Tibial artery (tissue), 4 donors: Measurements from ENCODE around the gene TIMM17B.

Experiments used
- DNase-seq, 2 donors: peaks; one replicate each; pipeline ENCODE4 v3.0.0-alpha.2; 2019
- H3K27ac ChIP-seq, 2 donors: fragments of 200-600 bp; sonication (generic) in 1 of 2; 1 replicate in 1 of 2; 2 replicates in 1 of 2; pipeline ENCODE4 v1.5.1; 2018 to 2019; ENCODE audit warnings: mild to moderate bottlenecking in 1 of 2
- H3K27me3 ChIP-seq, 2 donors: fragments of 200-600 bp; sonication (generic) in 1 of 2; one replicate each; pipeline versions ENCODE4 v1.5.1 to v1.6.0; 2016 to 2019
- H3K36me3 ChIP-seq, 3 donors: fragments of 200-600 bp; sonication (generic) in 2 of 3; one replicate each; pipeline ENCODE4 v1.5.1; 2016 to 2019; ENCODE audit warnings: mild to moderate bottlenecking in 2 of 3
- H3K4me1 ChIP-seq, 4 donors: fragments of 200-600 bp; sonication (generic) in 2 of 4; 1 replicate in 3 of 4; 2 replicates in 1 of 4; pipeline ENCODE4 v1.5.1; 2016 to 2019
- H3K4me3 ChIP-seq, 2 donors: fragments of 200-600 bp; sonication (generic) in 1 of 2; 1 replicate in 1 of 2; 2 replicates in 1 of 2; pipeline ENCODE4 v1.5.1; 2018 to 2019; ENCODE audit warnings: mild to moderate bottlenecking in 2 of 2
- H3K9me3 ChIP-seq, 3 donors: fragments of 200-600 bp; sonication (generic) in 1 of 3; one replicate each; pipeline ENCODE4 v1.5.1; 2016 to 2019
- intact Hi-C: fragments of 100-400 bp; cut with DNase I; formaldehyde crosslinking; loops from one replicate; pipeline ENCODE4 v1.15.0; 2023; ENCODE audit warnings: low total_unique reads
- TF ChIP-seq, protein P1 (sequence below), 2 experiments: fragments of 200-600 bp in 1 of 2; fragments of 450-650 bp in 1 of 2; IDR thresholded peaks; one replicate each; pipeline ENCODE4 v1.5.1; 2017 to 2019; ENCODE audit warnings: antibody characterized with exemption in 2 of 2, mild to moderate bottlenecking in 1 of 2, moderate library complexity in 1 of 2

TIMM17B gene

DNA sequence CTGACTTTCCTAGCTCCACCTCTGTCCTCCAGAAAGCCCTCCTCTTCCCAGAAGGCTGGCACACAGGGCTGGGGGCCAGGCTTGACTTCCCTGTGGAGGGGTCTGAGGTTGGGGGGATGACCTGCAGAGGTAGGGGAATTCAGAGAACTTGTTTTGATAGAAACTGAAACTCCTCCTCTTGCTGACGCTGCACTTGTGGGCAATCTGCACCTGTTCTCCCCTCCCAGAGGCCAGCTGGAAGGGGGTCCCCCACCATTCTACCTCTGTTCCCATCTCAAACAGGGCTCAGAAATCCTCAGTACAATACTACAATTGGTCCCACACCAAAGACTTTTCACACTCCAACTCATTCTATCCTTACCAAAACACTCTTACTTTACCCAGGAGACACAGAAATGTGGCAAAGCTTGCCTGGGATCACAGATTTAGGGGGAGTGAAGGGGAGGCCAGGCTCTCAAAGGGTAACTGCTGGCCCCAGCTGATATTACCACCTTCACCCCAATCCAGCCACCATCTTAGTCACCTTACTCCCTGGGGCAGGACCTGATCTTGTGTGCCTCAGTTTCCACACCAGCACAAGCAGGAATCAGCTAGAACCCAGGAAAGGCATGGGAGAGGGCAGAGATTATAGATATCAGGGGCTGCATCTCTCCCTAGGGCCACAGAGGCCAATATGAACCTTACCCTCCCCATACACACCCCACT, 41.3 kb upstream of the TIMM17B start:
- peaks cover 0 to 13% (median 5%) of the 10 kb centered on the region in 4 donors for H3K4me1 ChIP-seq
- no peak for DNase-seq
- no peaks in the 10 kb centered on the region for H3K27me3 ChIP-seq
- TF ChIP-seq, protein P1, sequence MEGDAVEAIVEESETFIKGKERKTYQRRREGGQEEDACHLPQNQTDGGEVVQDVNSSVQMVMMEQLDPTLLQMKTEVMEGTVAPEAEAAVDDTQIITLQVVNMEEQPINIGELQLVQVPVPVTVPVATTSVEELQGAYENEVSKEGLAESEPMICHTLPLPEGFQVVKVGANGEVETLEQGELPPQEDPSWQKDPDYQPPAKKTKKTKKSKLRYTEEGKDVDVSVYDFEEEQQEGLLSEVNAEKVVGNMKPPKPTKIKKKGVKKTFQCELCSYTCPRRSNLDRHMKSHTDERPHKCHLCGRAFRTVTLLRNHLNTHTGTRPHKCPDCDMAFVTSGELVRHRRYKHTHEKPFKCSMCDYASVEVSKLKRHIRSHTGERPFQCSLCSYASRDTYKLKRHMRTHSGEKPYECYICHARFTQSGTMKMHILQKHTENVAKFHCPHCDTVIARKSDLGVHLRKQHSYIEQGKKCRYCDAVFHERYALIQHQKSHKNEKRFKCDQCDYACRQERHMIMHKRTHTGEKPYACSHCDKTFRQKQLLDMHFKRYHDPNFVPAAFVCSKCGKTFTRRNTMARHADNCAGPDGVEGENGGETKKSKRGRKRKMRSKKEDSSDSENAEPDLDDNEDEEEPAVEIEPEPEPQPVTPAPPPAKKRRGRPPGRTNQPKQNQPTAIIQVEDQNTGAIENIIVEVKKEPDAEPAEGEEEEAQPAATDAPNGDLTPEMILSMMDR (IDR thresholded peaks at IDR 0.05), result no peak
- no peak overlapping the region for H3K27ac ChIP-seq
- H3K36me3 ChIP-seq, result peaks cover 2 to 39% (median 8%) of the 10 kb centered on the region in 3 donors
- no peaks in the 10 kb centered on the region for H3K9me3 ChIP-seq
- intact Hi-C loops, result no loop called here
- no peak overlapping the region for H3K4me3 ChIP-seq

DNA sequence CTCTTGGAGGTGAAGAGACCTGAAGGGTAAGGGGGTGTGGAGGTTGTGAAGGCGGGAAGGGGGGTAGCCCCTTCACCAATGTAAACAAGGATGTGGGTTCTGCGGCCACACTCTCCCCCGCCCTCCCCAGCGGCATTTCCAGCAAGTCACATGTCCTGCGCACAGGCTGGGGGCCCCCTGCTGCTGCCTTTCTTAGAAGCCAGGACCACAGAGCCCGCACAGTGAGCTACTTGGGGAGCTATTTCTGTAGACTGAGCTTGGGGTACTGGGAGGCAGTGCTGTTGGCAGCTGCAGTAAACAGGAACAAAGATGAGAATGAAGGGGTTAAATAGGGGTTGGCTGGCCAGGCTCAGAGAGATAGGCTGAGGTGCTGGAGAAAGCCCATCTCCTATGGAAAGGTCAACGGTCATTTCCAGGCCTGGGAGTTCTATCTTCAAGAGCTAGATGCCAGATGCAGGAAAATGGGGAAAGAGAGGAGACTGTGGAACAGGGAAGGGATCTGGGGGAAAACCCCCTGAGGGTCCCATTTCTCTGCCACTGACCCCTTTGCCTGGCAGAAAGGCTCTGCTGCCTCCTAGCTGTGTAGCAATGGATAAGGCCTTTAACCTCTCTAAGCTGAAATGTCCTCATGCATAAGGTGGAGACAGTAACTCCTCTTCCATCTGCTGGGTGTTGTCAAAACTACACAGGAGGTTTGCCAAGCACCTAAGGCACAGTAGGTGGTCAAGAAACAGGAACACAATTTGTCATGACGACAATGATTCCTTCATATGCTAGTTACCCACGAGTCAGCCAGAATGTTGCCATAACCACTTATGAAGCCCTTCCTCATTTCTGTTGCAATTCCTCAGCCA, 39.7 kb upstream of the TIMM17B start:
- intact Hi-C loops, result no loop called here
- H3K9me3 ChIP-seq, result peaks cover 0 to 9% (median 0%) of the 10 kb centered on the region in 3 donors

DNA sequence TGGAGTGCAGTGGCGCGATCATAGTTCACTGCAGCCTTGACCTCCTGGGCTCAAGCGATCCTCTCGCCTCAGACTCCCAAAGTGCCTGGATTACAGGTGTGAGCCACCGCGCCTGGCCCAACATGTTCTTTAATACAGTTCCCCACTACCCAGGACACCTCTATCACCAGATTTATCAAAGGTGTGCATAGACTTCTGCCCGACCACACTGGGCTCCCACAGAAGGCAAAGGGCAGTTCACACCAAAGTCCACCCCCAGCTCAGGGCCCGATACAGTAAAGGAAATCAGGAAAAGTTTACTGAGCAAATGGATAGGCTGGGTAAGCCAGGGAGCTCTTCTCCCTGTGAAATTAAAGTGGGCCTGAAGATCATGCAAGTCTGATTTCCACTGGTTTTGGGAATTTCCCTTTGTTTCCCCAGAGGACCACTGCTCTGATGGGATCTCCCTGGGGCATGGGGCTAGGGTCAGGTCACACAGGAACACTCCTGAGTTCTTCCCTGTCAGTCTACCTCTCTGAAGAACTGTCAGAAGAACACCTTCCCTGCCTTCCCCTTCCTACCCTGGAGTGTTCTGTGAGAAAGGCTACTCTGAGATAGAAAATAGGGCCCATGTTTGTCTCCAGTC, 39.0 kb upstream of the TIMM17B start:
- Histone ChIP-seq H3K27me3 (no peaks in the 10 kb centered on the region), H3K4me3 (no peak overlapping the region), H3K4me1 (peaks cover 0 to 13% (median 5%) of the 10 kb centered on the region in 4 donors), H3K27ac (no peak overlapping the region), H3K9me3 (peaks cover 0 to 10% (median 0%) of the 10 kb centered on the region in 3 donors), H3K36me3 (peaks cover 4 to 39% (median 13%) of the 10 kb centered on the region in 3 donors)
- TF ChIP-seq, protein P1 (IDR thresholded peaks at IDR 0.05), result no peak
- no peak for DNase-seq
- intact Hi-C loops, result no loop called here

More for the DNA sequence above, 39.7 kb upstream of the TIMM17B start:
- Histone ChIP-seq H3K27ac (no peak overlapping the region), H3K4me1 (peaks cover 0 to 13% (median 5%) of the 10 kb centered on the region in 4 donors), H3K36me3 (peaks cover 4 to 41% (median 13%) of the 10 kb centered on the region in 3 donors), H3K27me3 (no peaks in the 10 kb centered on the region), H3K4me3 (no peak overlapping the region)
- no peak for DNase-seq
- TF ChIP-seq, protein P1 (IDR thresholded peaks at IDR 0.05), result no peak

DNA sequence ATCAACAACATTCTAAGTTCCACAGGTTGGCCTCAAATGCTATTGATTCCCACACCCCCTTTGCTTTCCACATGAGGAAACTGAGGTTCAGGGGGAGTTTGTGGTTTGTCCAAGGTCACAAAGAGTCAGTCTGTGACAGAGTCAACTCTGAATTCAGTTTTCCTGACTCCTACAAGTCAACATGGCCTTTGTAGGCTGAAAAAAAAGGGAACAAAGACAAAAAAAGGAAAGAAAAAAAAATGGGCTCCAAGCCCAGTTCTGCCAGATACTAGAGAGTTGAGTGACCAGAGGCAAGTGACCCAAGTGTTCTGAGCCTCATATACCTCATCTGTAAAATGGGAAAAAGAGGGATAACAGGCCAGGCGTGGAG, 37.7 kb upstream of the TIMM17B start:
- Histone ChIP-seq H3K4me3 (no peak overlapping the region), H3K36me3 (peaks cover 4 to 44% (median 13%) of the 10 kb centered on the region in 3 donors), H3K9me3 (peaks cover 0 to 10% (median 0%) of the 10 kb centered on the region in 3 donors), H3K27ac (no peak overlapping the region), H3K4me1 (peaks cover 0 to 11% (median 2%) of the 10 kb centered on the region in 4 donors), H3K27me3 (no peaks in the 10 kb centered on the region)
- intact Hi-C loops, result no loop called here
- TF ChIP-seq, protein P1 (IDR thresholded peaks at IDR 0.05), result no peak
- no peak for DNase-seq

DNA sequence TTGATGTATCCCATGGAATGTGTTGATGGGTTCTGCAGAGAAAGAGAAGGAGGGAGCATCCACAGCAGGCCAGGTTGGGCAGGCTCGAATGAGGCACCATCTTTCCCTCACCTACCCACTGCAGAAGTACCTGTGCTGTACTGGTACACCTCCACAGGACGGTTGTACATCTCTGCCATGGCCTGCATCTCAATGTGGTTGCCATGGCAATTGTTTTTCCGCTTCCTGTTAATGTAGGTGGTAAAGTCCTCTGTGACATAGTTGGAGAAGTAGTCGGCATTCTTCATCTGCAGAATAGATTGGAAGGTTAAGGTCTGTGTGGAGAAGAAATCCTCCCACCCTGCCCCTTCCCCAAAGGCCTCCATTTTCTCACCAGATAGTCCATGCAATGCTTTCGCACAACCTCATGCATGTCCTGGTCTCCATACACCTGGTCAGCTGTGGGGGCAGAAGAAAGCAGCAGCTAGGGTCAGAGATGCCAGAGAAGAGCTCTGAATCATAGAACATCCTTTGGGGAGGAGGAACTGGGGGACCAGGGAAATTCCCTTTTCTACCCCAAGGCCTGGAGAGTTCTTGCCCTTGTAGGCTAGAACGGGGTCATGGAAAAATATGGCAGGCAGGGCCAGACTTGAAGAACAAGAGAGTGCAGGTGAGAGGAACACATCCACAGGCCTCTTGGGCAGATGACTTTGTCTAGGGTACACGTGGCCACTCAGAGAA, 37.2 kb upstream of the TIMM17B start:
- intact Hi-C loops, result no loop called here
- DNase-seq, result no peak
- Histone ChIP-seq H3K27me3 (no peaks in the 10 kb centered on the region), H3K4me1 (peaks cover 0 to 6% (median 2%) of the 10 kb centered on the region in 4 donors), H3K9me3 (peaks cover 0 to 10% (median 0%) of the 10 kb centered on the region in 3 donors), H3K36me3 (peaks cover 4 to 46% (median 13%) of the 10 kb centered on the region in 3 donors), H3K4me3 (no peak overlapping the region), H3K27ac (no peak overlapping the region)
- TF ChIP-seq, protein P1 (IDR thresholded peaks at IDR 0.05), result no peak
